Parathyroid adenoma (tissue), 2 donors: ENCODE data around the gene C10orf90.

Source experiments
- H2AFZ ChIP-seq: fragments of 300-600 bp; sonication (generic); one replicate; pipeline ENCODE4 v1.7.0; 2017; ENCODE audit warnings: antibody characterized with exemption, mild to moderate bottlenecking
- H3K27ac ChIP-seq: fragments of 300-600 bp; sonication (generic); one replicate; pipeline ENCODE4 v1.7.0; 2017
- H3K27me3 ChIP-seq: fragments of 300-600 bp; sonication (generic); one replicate; pipeline ENCODE4 v1.7.0; 2017; ENCODE audit warnings: low read length; ENCODE audit not compliant: control insufficient read depth, insufficient read depth
- H3K36me3 ChIP-seq: fragments of 300-600 bp; sonication (generic); one replicate; pipeline ENCODE4 v1.7.0; 2017; ENCODE audit warnings: low read length; ENCODE audit not compliant: control insufficient read depth, insufficient read depth
- H3K4me1 ChIP-seq: fragments of 300-600 bp; sonication (generic); one replicate; pipeline ENCODE4 v1.7.0; 2017; ENCODE audit warnings: control low read depth
- H3K4me2 ChIP-seq: fragments of 300-600 bp; sonication (generic); one replicate; pipeline ENCODE4 v1.7.0; 2017; ENCODE audit warnings: low read length
- H3K4me3 ChIP-seq: fragments of 300-600 bp; sonication (generic); one replicate; pipeline ENCODE4 v1.7.0; 2017; ENCODE audit warnings: low read depth, low read length
- H3K79me2 ChIP-seq: fragments of 300-600 bp; sonication (generic); one replicate; pipeline ENCODE4 v1.7.0; 2017; ENCODE audit warnings: control low read depth
- H3K9ac ChIP-seq: fragments of 300-600 bp; sonication (generic); one replicate; pipeline ENCODE4 v1.7.0; 2017; ENCODE audit warnings: mild to moderate bottlenecking
- H3K9me3 ChIP-seq: fragments of 300-600 bp; sonication (generic); one replicate; pipeline ENCODE4 v1.7.0; 2017; ENCODE audit warnings: low read length; ENCODE audit not compliant: control insufficient read depth
- CTCF ChIP-seq: fragments of 300-600 bp; sonication (generic); IDR thresholded peaks from one replicate; pipeline ENCODE4 v1.7.0; 2017; ENCODE audit warnings: antibody characterized with exemption, mild to moderate bottlenecking
- donor health status: primary hyperparathyroidism.

Gene C10orf90

GRCh38 chr10:126544565-126544964 is 125.9 kb downstream of the C10orf90 start:
- H3K4me2 ChIP-seq = no peak overlapping the region
- no peak overlapping the region for H3K9ac ChIP-seq
- no peak overlapping the region for H3K27ac ChIP-seq
- no peak overlapping the region for H2AFZ ChIP-seq
- H3K27me3 ChIP-seq = no peaks in the 10 kb centered on the region
- no peak for TF ChIP-seq CTCF
- no peaks in the 10 kb centered on the region for H3K36me3 ChIP-seq
- H3K79me2 ChIP-seq = no peaks in the 10 kb centered on the region
- no peaks in the 10 kb centered on the region for H3K4me1 ChIP-seq
- no peak overlapping the region for H3K4me3 ChIP-seq
- H3K9me3 ChIP-seq = no peaks in the 10 kb centered on the region

GRCh38 chr10:126538439-126539135 is 131.9 kb downstream of the C10orf90 start:
- no peaks in the 10 kb centered on the region for H3K4me1 ChIP-seq
- H3K79me2 ChIP-seq = no peaks in the 10 kb centered on the region
- no peak for TF ChIP-seq CTCF
- H3K27ac ChIP-seq = no peak overlapping the region
- no peaks in the 10 kb centered on the region for H3K27me3 ChIP-seq
- no peaks in the 10 kb centered on the region for H3K36me3 ChIP-seq
- H3K9me3 ChIP-seq = no peaks in the 10 kb centered on the region
- H3K4me3 ChIP-seq = no peak overlapping the region
- no peak overlapping the region for H3K9ac ChIP-seq
- no peak overlapping the region for H3K4me2 ChIP-seq
- H2AFZ ChIP-seq = no peak overlapping the region

- Histone ChIP-seq H3K36me3 (no peaks in the 10 kb centered on the region), H3K9ac (no peak overlapping the region), H2AFZ (no peak overlapping the region), H3K79me2 (no peaks in the 10 kb centered on the region), H3K27me3 (no peaks in the 10 kb centered on the region), H3K4me3 (no peak overlapping the region), H3K9me3 (no peaks in the 10 kb centered on the region), H3K4me2 (no peak overlapping the region), H3K4me1 (no peaks in the 10 kb centered on the region), H3K27ac (no peak overlapping the region)
- TF ChIP-seq CTCF = no peak
Measured at GRCh38 chr10:126536656-126537055, 133.8 kb downstream of the C10orf90 start.

GRCh38 chr10:126536148-126536547 is 134.3 kb downstream of the C10orf90 start:
- H2AFZ ChIP-seq = no peak overlapping the region
- H3K79me2 ChIP-seq = no peaks in the 10 kb centered on the region
- no peak overlapping the region for H3K9ac ChIP-seq
- H3K36me3 ChIP-seq = no peaks in the 10 kb centered on the region
- TF ChIP-seq CTCF = no peak
- no peak overlapping the region for H3K27ac ChIP-seq
- H3K9me3 ChIP-seq = no peaks in the 10 kb centered on the region
- no peak overlapping the region for H3K4me2 ChIP-seq
- H3K4me3 ChIP-seq = no peak overlapping the region
- H3K4me1 ChIP-seq = no peaks in the 10 kb centered on the region
- no peaks in the 10 kb centered on the region for H3K27me3 ChIP-seq

GRCh38 chr10:126533644-126534043 is 136.8 kb downstream of the C10orf90 start:
- no peaks in the 10 kb centered on the region for H3K36me3 ChIP-seq
- TF ChIP-seq CTCF = no peak
- no peaks in the 10 kb centered on the region for H3K9me3 ChIP-seq
- no peaks in the 10 kb centered on the region for H3K4me1 ChIP-seq
- H3K27me3 ChIP-seq = no peaks in the 10 kb centered on the region
- H3K79me2 ChIP-seq = no peaks in the 10 kb centered on the region
- no peak overlapping the region for H3K4me3 ChIP-seq
- H3K9ac ChIP-seq = no peak overlapping the region
- H2AFZ ChIP-seq = no peak overlapping the region
- no peak overlapping the region for H3K4me2 ChIP-seq
- H3K27ac ChIP-seq = no peak overlapping the region
